ENCODE results near the gene NEMP2.

Gene NEMP2

GRCh38 chr2:190527918-190528317 is 6.6 kb downstream of the NEMP2 start:
- no peak overlapping the region for H2AFZ ChIP-seq (ENCODE audit: low read length)
- no peak overlapping the region for H3K27ac ChIP-seq (ENCODE audit: low read length)
- no peaks in the 10 kb centered on the region for H3F3A ChIP-seq (ENCODE audit: insufficient read depth, low read length)
- H3K9me2 ChIP-seq (replicated peaks; ENCODE audit: insufficient read depth, low read length), result no peaks in the 10 kb centered on the region
- no peak for DNase-seq
- no peak for TF ChIP-seq EZH2phosphoT487 (IDR thresholded peaks at IDR 0.05; ENCODE audit: low read length)
- TF ChIP-seq CTCF (IDR thresholded peaks at IDR 0.05; ENCODE audit: low read length), result no peak
- TF ChIP-seq EZH2 (optimal IDR thresholded peaks at IDR 0.05; ENCODE audit: low read depth, low read length), result no peak
- no peak overlapping the region for H3K4me2 ChIP-seq (ENCODE audit: low read depth, low read length)
- H3K4me3 ChIP-seq (ENCODE audit: low read length), result no peak overlapping the region
- no peaks in the 10 kb centered on the region for H3K27me3 ChIP-seq (replicated peaks; ENCODE audit: insufficient read depth, low read length)
- H3K4me1 ChIP-seq (ENCODE audit: low read length), result no peaks in the 10 kb centered on the region
- H3K36me3 ChIP-seq (replicated peaks; ENCODE audit: insufficient read depth, low read length), result no peaks in the 10 kb centered on the region
- no peaks in the 10 kb centered on the region for H3K9me3 ChIP-seq (replicated peaks; ENCODE audit: insufficient read depth, low read length)
- H4K20me1 ChIP-seq (ENCODE audit: insufficient read depth, low read length), result no peaks in the 10 kb centered on the region
- H3K79me2 ChIP-seq (ENCODE audit: low read length), result no peaks in the 10 kb centered on the region
- no peak overlapping the region for H3K9ac ChIP-seq (ENCODE audit: low read length)

GRCh38 chr2:190527214-190527613 is 7.3 kb downstream of the NEMP2 start:
- no peak overlapping the region for H3K4me2 ChIP-seq (ENCODE audit: low read depth, low read length)
- H3K79me2 ChIP-seq (ENCODE audit: low read length), result no peaks in the 10 kb centered on the region
- H3K9me2 ChIP-seq (replicated peaks; ENCODE audit: insufficient read depth, low read length), result no peaks in the 10 kb centered on the region
- H4K20me1 ChIP-seq (ENCODE audit: insufficient read depth, low read length), result no peaks in the 10 kb centered on the region
- no peak for DNase-seq
- TF ChIP-seq CTCF (IDR thresholded peaks at IDR 0.05; ENCODE audit: low read length), result no peak
- no peak for TF ChIP-seq EZH2phosphoT487 (IDR thresholded peaks at IDR 0.05; ENCODE audit: low read length)
- TF ChIP-seq EZH2 (optimal IDR thresholded peaks at IDR 0.05; ENCODE audit: low read depth, low read length), result no peak
- no peak overlapping the region for H3K27ac ChIP-seq (ENCODE audit: low read length)
- H3K4me1 ChIP-seq (ENCODE audit: low read length), result no peaks in the 10 kb centered on the region
- no peak overlapping the region for H3K4me3 ChIP-seq (ENCODE audit: low read length)
- no peak overlapping the region for H3K9ac ChIP-seq (ENCODE audit: low read length)
- no peak overlapping the region for H2AFZ ChIP-seq (ENCODE audit: low read length)
- H3K9me3 ChIP-seq (replicated peaks; ENCODE audit: insufficient read depth, low read length), result no peaks in the 10 kb centered on the region
- no peaks in the 10 kb centered on the region for H3F3A ChIP-seq (ENCODE audit: insufficient read depth, low read length)
- H3K27me3 ChIP-seq (replicated peaks; ENCODE audit: insufficient read depth, low read length), result no peaks in the 10 kb centered on the region
- no peaks in the 10 kb centered on the region for H3K36me3 ChIP-seq (replicated peaks; ENCODE audit: insufficient read depth, low read length)

GRCh38 chr2:190526105-190526750 is 8.3 kb downstream of the NEMP2 start:
- Histone ChIP-seq H2AFZ (ENCODE audit: low read length) (no peak overlapping the region), H3K27me3 (replicated peaks; ENCODE audit: insufficient read depth, low read length) (no peaks in the 10 kb centered on the region), H3K9ac (ENCODE audit: low read length) (no peak overlapping the region), H3K79me2 (ENCODE audit: low read length) (no peaks in the 10 kb centered on the region), H3K36me3 (replicated peaks; ENCODE audit: insufficient read depth, low read length) (no peaks in the 10 kb centered on the region), H4K20me1 (ENCODE audit: insufficient read depth, low read length) (no peaks in the 10 kb centered on the region), H3K4me2 (ENCODE audit: low read depth, low read length) (no peak overlapping the region), H3K9me2 (replicated peaks; ENCODE audit: insufficient read depth, low read length) (no peaks in the 10 kb centered on the region), H3K9me3 (replicated peaks; ENCODE audit: insufficient read depth, low read length) (no peaks in the 10 kb centered on the region), H3F3A (ENCODE audit: insufficient read depth, low read length) (no peaks in the 10 kb centered on the region), H3K4me1 (ENCODE audit: low read length) (no peaks in the 10 kb centered on the region), H3K4me3 (ENCODE audit: low read length) (no peak overlapping the region), H3K27ac (ENCODE audit: low read length) (no peak overlapping the region)
- no peak for DNase-seq
- TF ChIP-seq CTCF (IDR thresholded peaks at IDR 0.05; ENCODE audit: low read length) (no peak), EZH2 (optimal IDR thresholded peaks at IDR 0.05; ENCODE audit: low read depth, low read length) (no peak), EZH2phosphoT487 (IDR thresholded peaks at IDR 0.05; ENCODE audit: low read length) (no peak)
